Neural cell (in vitro differentiated cells): ENCODE measurements around the gene SPATA2.

Source experiments
- CTCF ChIP-seq: fragments of 450-650 bp; IDR thresholded peaks from 2 replicates; pipeline ENCODE4 v1.5.1; 2014; ENCODE audit warnings: antibody characterized with exemption, mild to moderate bottlenecking, moderate library complexity; ENCODE audit not compliant: poor library complexity, severe bottlenecking
- EZH2 ChIP-seq: fragments of 200-600, 300-800 bp; shearing (Covaris generic), sonication (generic); IDR thresholded peaks from 2 replicates; pipeline ENCODE4 v1.6.1; 2014; ENCODE audit warnings: antibody characterized with exemption, low read length, borderline replicate concordance, mild to moderate bottlenecking; ENCODE audit not compliant: insufficient read depth, poor library complexity, severe bottlenecking
- MXI1 ChIP-seq: fragments of 450-650 bp; conservative IDR thresholded peaks from 2 replicates; pipeline ENCODE4 v1.6.1; 2014; ENCODE audit warnings: antibody characterized with exemption, mild to moderate bottlenecking; ENCODE audit not compliant: poor library complexity, severe bottlenecking
- RAD21 ChIP-seq: fragments of 450-650 bp; conservative IDR thresholded peaks from 2 replicates; pipeline ENCODE4 v1.6.1; 2014; ENCODE audit warnings: antibody characterized with exemption, mild to moderate bottlenecking, moderate library complexity

GRCh38 chr20:49913399-49914047 lies 1.8 kb downstream of the SPATA2 start:
- TF ChIP-seq CTCF (no peak), EZH2 (no peak), RAD21 (no peak), MXI1 (no peak)
